ENCODE data around the gene PPP1R27. TPM values are rescaled to one million over a fixed set of nuclear protein-coding genes. Genes with fewer than 3 reads are reported as not detected.
A peak's percentile ranks its signal among the peaks of the same experiment; 100 is the strongest.
"Not testable (repeated sequence)": the region's sequence is repeated elsewhere in the genome, so short reads cannot be mapped to it uniquely, and the experiment has no call there.

Gene PPP1R27
- total RNA-seq, 1 experiment from 2014 or later: not detected

- DNase-seq (ENCODE audit: low read depth): peak; percentile 37
- in situ Hi-C loops (cut with HindIII; ENCODE audit: low pct_unique_long_range_greater_than_20kb, low sequenced_read_pairs): no loop called here
Observed at GRCh38 chr17:81844327-81844851, 9.5 kb upstream of the PPP1R27 start.

- no peak for DNase-seq (ENCODE audit: low read depth)
- in situ Hi-C loops (cut with HindIII; ENCODE audit: low pct_unique_long_range_greater_than_20kb, low sequenced_read_pairs): no loop called here
Observed at GRCh38 chr17:81843713-81844326, 9.0 kb upstream of the PPP1R27 start.

DNA sequence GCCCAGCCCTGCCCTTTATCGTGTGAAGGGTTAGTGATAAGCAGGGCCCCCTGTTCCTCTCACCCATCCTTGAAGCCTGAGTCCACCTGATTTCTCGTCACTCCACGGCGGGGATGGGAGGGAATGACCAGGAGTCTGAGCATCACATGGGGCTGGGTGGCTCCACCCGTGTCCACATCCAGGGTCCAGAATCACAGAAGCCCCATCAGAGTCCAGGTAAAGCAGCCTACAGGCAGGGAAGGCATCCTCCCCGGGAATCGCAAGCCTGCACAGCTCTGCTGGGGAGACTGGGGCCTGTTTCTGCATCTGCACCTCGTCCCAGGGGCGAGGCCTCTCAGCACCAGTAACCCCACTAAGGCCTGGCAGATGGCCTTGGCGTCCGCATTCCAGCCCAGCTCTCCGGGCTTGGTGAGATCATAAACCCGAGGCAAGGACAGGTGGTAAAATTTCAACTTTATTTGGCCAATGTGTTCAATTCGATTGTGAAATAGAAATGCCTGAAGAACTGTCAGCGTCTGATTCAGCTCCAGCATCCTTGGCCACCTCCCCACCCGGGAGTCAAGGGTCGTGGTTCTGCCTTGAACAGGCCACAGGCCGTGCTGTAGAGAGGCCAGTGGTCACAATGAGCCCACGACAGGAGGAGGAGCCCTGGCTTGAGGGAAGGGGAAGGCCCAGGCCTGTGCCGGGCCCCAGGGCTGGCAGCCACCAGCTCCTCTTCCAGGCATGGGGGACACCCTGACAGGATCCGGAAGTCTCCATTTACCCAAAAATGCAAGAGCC, 8.1 kb upstream of the PPP1R27 start:
- no peak for DNase-seq (ENCODE audit: low read depth)

DNA sequence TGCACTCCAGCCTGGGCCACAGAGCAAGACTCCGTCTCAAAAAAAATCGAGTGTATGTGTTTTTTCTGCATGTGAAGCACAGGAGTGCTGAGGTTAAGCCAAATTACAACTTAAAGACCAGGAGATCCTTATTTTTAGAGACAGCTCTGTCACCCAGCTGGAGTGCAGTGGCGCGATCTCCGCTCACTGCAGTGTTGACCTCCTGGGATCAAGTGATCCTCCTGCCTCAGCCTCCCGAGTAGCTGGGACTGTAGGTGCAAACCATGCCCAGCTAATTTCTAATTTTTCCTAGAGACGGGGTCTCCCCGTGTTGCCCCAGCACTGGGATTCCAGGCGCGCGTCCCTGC, 7.5 kb upstream of the PPP1R27 start:
- in situ Hi-C loops (cut with HindIII; ENCODE audit: low pct_unique_long_range_greater_than_20kb, low sequenced_read_pairs): no loop called here
- no peak for DNase-seq (ENCODE audit: low read depth)

More for the DNA sequence above, 8.1 kb upstream of the PPP1R27 start:
- in situ Hi-C loops (cut with HindIII; ENCODE audit: low pct_unique_long_range_greater_than_20kb, low sequenced_read_pairs): no loop called here

- DNase-seq (ENCODE audit: low read depth): no peak
- in situ Hi-C loops (cut with HindIII; ENCODE audit: low pct_unique_long_range_greater_than_20kb, low sequenced_read_pairs): no loop called here
Observed at GRCh38 chr17:81841866-81842265, 7.0 kb upstream of the PPP1R27 start.

GRCh38 chr17:81840826-81841778, 6.3 kb upstream of the PPP1R27 start:
- in situ Hi-C loops (cut with HindIII; ENCODE audit: low pct_unique_long_range_greater_than_20kb, low sequenced_read_pairs): no loop called here
- no peak for DNase-seq (ENCODE audit: low read depth)

- DNase-seq (ENCODE audit: low read depth); in situ Hi-C loops (cut with HindIII; ENCODE audit: low pct_unique_long_range_greater_than_20kb, low sequenced_read_pairs): not testable (repeated sequence)
Observed at GRCh38 chr17:81840059-81840458, 5.2 kb upstream of the PPP1R27 start.

DNA sequence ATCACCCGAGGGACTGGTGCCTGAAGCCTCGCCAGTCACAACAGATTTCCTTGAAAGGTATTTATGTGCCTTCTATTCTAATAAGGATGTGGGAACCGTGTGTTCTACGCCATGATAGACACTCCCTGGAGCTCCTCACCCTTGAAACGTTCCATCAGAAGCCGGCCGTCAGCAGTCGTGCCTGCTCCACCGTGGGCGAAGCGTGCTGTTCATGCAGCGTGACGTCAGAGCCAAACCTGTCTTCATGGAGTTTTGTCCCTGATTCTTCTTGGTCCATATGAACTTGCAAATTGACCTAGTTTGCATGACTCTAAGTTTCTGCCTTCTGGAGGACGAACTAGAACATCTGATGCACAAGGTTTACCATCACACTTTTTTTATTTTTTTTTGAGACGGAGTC, 4.5 kb upstream of the PPP1R27 start:
- in situ Hi-C loops (cut with HindIII; ENCODE audit: low pct_unique_long_range_greater_than_20kb, low sequenced_read_pairs): no loop called here
- DNase-seq (ENCODE audit: low read depth): no peak

DNA sequence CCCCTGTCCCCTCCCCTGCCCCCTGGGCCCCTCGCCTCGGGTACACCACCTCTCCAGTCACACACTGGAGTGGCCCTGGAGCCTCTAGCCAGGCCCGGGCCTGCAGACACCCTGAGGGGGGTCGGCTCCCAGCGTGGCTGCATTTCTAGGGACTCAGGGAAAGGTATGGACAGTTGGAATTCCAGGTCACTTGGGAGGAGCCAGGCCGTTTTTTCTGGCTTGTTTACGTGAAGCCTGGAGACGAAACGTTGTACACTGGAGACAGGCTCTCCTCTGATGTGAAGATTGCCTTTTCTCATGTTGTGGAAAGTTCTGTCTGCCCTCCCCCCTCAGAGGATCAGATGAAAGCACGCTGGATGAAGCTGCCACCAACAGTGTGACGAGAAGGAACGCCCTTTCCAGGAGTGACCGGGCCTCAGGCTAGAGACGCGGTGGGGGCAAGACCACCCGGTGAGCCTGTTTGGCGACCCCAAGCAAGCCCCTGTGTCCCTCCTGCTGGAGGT, 4.0 kb upstream of the PPP1R27 start:
- no peak for DNase-seq (ENCODE audit: low read depth)
- in situ Hi-C loops (cut with HindIII; ENCODE audit: low pct_unique_long_range_greater_than_20kb, low sequenced_read_pairs): no loop called here

DNA sequence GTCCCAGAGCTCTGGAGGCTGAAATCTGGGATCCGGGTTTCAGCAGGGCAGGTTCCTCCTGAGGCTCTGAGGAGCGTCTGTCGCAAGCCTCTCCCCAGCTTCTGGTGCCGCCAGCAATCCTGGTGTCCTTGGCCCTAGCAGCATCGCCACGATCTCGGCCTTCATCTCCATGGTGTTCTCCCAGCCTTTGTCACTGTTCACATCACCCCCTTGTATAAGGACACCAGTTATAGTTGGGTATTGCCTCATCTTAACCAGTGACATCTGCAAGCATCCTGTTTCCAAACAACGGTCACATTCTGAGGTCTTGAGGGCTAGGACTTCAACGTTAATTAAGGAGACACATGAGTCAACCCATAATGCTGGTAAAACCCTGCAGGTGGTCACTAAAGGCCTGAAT, 2.8 kb upstream of the PPP1R27 start:
- DNase-seq (ENCODE audit: low read depth): no peak
- in situ Hi-C loops (cut with HindIII; ENCODE audit: low pct_unique_long_range_greater_than_20kb, low sequenced_read_pairs): no loop called here

DNA sequence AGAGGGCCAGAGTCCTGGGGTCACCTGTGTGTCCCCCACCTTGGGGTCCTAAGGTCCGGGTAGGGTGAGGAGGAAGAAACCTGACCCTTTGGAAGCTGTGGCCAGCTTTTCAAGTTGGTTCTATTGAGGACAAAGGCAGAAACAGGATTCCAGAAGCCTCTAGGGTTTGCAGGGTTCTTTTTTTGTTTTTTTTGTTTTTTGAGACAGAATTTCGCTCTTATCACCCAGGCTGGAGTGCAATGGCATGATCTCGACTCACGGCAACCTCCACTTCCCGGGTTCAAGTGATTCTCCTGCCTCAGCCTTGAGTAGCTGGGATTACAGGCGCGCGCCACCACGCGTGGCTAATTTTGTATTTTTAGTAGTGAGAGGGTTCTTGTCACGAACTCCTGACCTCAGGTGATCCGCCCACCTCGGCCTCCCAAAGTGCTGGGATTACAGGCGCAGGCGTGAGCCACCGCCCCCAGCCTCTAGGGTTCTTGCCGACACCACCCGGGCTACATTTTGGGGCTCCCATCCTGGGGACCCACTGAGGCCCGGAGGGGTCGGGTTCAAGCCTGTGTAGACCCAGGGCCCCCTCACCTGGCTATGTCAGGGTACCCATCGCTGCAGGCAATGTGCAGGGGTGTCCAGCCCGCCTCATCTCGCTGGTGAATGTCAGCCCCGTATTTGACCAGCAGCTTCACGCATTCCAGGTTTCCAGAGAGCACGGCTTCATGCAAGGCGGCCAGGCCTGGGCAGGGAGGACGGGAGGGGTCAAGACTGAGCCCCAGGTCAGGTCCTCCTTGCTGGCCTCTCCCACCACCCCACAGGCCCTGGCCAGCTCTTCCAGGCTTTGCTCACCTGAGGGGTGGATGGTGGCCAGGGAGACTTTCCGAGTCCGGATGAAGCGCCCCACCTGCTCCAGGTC, 674 bp downstream of the PPP1R27 start:
- in situ Hi-C loops (cut with HindIII; ENCODE audit: low pct_unique_long_range_greater_than_20kb, low sequenced_read_pairs): no loop called here
- DNase-seq (ENCODE audit: low read depth): no peak

- DNase-seq (ENCODE audit: low read depth): peak; percentile 84
- in situ Hi-C loops (cut with HindIII; ENCODE audit: low pct_unique_long_range_greater_than_20kb, low sequenced_read_pairs): no loop called here
Observed at GRCh38 chr17:81833160-81833920, 1.5 kb downstream of the PPP1R27 start, which contains the start of gene MCRIP1. MCRIP1 (minus strand) TSS chr17:81833291; CDS start chr17:81824506, 8,785 bp downstream.

DNA sequence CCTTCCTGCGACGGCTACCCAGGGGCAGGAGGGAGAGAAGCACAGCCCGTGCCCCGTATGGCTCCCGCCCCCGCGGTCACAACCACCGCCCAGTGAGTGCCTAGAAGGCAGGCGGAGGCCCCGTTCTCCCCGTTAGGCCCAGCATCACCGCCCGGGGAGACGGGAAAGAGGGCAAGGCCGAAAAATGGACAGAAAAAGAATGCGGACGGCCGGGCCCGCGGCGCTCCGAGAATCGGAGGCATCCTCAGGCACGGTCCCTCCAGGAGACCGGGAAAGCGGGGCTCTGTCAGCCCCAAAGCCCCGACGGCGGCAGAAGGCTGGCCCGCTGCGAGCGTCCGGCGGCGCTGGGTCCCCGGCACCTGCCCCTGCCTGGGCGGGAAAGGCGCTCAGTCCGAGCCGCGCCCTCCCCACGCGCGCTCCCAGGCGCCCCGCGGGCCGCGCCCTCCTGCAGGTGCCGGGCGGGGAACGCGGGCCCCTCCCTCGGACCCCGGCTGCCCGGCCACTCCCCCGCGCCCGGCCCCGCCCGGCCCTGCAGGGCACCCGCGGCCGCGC, 2.2 kb downstream of the PPP1R27 start:
- DNase-seq (ENCODE audit: low read depth): peak; percentile 56
- in situ Hi-C loops (cut with HindIII; ENCODE audit: low pct_unique_long_range_greater_than_20kb, low sequenced_read_pairs): no loop called here

- no peak for DNase-seq (ENCODE audit: low read depth)
- in situ Hi-C loops (cut with HindIII; ENCODE audit: low pct_unique_long_range_greater_than_20kb, low sequenced_read_pairs): no loop called here
Observed at GRCh38 chr17:81831957-81832607, 2.8 kb downstream of the PPP1R27 start.

GRCh38 chr17:81831563-81831956, 3.3 kb downstream of the PPP1R27 start:
- in situ Hi-C loops (cut with HindIII; ENCODE audit: low pct_unique_long_range_greater_than_20kb, low sequenced_read_pairs): no loop called here
- no peak for DNase-seq (ENCODE audit: low read depth)

DNA sequence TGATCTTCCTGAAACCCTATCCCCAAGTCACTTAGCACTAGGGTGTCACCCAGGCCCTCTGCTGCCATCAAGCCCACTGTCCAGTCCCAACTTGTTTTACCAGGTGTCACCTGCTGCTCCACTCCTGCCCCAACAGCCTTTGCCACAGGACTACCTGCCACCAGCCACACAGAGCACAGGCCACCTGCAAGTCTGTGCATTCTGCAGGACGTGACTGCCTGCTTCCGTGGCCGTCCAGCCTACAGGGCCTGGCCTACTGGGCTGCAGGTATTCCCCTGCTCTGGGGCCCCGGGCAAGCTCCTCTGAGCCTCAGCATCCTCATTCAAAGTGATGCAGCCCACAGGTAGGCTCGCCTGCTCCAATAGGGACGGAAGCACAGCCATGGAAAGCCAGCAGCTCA, 5.0 kb downstream of the PPP1R27 start:
- in situ Hi-C loops (cut with HindIII; ENCODE audit: low pct_unique_long_range_greater_than_20kb, low sequenced_read_pairs): no loop called here
- no peak for DNase-seq (ENCODE audit: low read depth)
